Stimulated activated naive CD8-positive, alpha-beta T cell treated with anti-CD3 and anti-CD28 coated beads, Interleukin-15, Interleukin-2, amounts not matched to agents 100 U/mL and 50 U/mL, for 24 hours (primary cell): ENCODE data around the gene ANP32E.
A peak's percentile ranks its signal among the peaks of the same experiment; 100 is the strongest.

ENCODE experiments used
- ATAC-seq: fragments of 150-1000 bp; cut with Tn5 transposase; one replicate; pipeline ENCODE4 v1.10.0; 2021
- DNase-seq: peaks from one replicate; pipeline ENCODE4 v3.0.0; 2021

Gene ANP32E

GRCh38 chr1:150168960-150169601, 66.8 kb downstream of the ANP32E start:
- DNase-seq (peak; percentile 74), ATAC-seq (peak; percentile 86)
